Gastroesophageal sphincter (tissue), 3 donors: ENCODE results near the gene CDAN1.

Experiments used
- CTCF ChIP-seq, 4 experiments: fragments of 200-600 bp in 2 of 4; fragments of 450-650 bp in 2 of 4; sonication (generic) in 1 of 4; IDR thresholded peaks; one replicate each; pipeline ENCODE4 v1.5.1; 2017 to 2019; ENCODE audit warnings: antibody characterized with exemption in 4 of 4, mild to moderate bottlenecking in 2 of 4, moderate library complexity in 2 of 4
- EP300 ChIP-seq: sonication (generic); formaldehyde crosslinking; IDR thresholded peaks from one replicate; pipeline ENCODE4 v1.6.1; 2017; ENCODE audit warnings: antibody characterized with exemption, mild to moderate bottlenecking

- TF ChIP-seq EP300 (no peak), CTCF (IDR thresholded peaks at IDR 0.05) (peak in 1 of 4 experiments; percentile 21)
Observed at GRCh38 chr15:42736793-42737528, at the start of gene CDAN1.
